K562 (cell line): ENCODE data around the gene TBXA2R.

Experiments used
- FOXP1 ChIP-seq: sonication (generic); formaldehyde crosslinking; IDR thresholded peaks from 2 replicates; pipeline ENCODE4 v1.8.0; 2022; ENCODE audit warnings: mild to moderate bottlenecking, missing genetic modification reagents
- RAD21 ChIP-seq, 2 experiments: fragments of 250-450 bp in 1 of 2; fragments of 450-650 bp in 1 of 2; sonication (Bioruptor Pico) in 1 of 2; formaldehyde crosslinking in 1 of 2; IDR thresholded peaks in 1 of 2; conservative IDR thresholded peaks in 1 of 2; 2 replicates each; pipeline versions ENCODE4 v1.4.0 to v1.8.0; 2020 to 2022; ENCODE audit warnings: mild to moderate bottlenecking in 2 of 2, moderate library complexity in 1 of 2
- ZNF23 ChIP-seq: fragments of 250-450 bp; sonication (Bioruptor Pico); IDR thresholded peaks from 2 replicates; pipeline ENCODE4 v1.4.0; 2020; ENCODE audit warnings: mild to moderate bottlenecking

GRCh38 chr19:3606690-3607289 is at the start of gene TBXA2R:
- TF ChIP-seq FOXP1 (CRISPR knock-in tag): no peak
- no peak for TF ChIP-seq RAD21 (CRISPR knock-in tag; conservative IDR thresholded peaks at IDR 0.05 in 1 of 2, IDR thresholded peaks at IDR 0.05 in 1 of 2)
- no peak for TF ChIP-seq ZNF23
